C4-2B (cell line): Measurements from ENCODE around the gene CAMK2A.

Experiments
- H3K27ac ChIP-seq: fragments of 450-650 bp; 2 replicates; pipeline ENCODE4 v1.5.1; 2017
- ZFX ChIP-seq: fragments of 450-650 bp; IDR thresholded peaks from 2 replicates; pipeline ENCODE4 v1.6.1; 2017
- TF ChIP-seq, protein P1 (sequence below): fragments of 450-650 bp; conservative IDR thresholded peaks from 2 replicates; pipeline ENCODE4 v1.5.1; 2017; ENCODE audit warnings: mild to moderate bottlenecking

The CAMK2A gene

DNA sequence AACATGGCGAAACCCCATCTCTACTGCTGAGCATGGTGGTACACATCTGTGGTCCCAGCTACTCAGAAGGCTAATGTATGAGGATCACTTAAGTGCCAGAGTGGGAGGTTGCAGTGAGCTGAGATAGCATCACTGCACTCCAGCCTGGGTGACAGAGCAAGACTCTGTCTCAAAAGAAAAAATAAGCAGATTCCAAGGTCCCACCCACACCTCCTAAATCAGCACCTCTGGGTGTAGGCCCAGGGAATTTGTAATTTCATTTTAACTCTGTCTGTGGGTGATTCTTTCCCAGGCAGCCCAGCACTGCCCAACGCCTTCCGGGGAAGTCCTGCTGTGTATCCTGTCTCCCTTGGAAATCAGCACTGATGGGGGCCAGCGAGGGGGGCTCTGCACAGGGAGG, 12.5 kb downstream of the CAMK2A start:
- no peak for TF ChIP-seq ZFX
- TF ChIP-seq, protein P1, sequence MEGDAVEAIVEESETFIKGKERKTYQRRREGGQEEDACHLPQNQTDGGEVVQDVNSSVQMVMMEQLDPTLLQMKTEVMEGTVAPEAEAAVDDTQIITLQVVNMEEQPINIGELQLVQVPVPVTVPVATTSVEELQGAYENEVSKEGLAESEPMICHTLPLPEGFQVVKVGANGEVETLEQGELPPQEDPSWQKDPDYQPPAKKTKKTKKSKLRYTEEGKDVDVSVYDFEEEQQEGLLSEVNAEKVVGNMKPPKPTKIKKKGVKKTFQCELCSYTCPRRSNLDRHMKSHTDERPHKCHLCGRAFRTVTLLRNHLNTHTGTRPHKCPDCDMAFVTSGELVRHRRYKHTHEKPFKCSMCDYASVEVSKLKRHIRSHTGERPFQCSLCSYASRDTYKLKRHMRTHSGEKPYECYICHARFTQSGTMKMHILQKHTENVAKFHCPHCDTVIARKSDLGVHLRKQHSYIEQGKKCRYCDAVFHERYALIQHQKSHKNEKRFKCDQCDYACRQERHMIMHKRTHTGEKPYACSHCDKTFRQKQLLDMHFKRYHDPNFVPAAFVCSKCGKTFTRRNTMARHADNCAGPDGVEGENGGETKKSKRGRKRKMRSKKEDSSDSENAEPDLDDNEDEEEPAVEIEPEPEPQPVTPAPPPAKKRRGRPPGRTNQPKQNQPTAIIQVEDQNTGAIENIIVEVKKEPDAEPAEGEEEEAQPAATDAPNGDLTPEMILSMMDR = no peak
- H3K27ac ChIP-seq = no peak overlapping the region

DNA sequence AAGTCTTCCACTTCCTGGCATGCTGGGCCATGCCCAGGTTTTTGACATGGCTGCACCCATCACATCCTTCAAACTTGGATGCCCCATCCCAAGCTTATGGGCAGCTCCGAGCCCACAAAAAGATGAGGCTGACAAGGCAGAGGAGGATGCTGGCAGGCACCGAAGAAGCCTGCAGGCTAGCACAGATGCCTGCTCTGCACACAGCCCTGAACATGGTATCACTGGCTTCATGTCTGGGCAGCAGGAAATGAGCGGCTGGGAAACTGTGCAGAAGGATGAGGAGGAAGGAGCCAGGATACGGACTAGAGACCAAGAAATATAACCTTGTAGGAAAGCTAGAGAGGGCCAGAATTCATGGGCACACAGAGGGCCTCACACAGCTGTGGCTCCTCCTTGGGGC, 14.8 kb downstream of the CAMK2A start:
- TF ChIP-seq, protein P1 = no peak
- TF ChIP-seq ZFX = no peak
- H3K27ac ChIP-seq = no peak overlapping the region

- no peak for TF ChIP-seq ZFX
- TF ChIP-seq, protein P1 = no peak
These were observed 17.0 kb downstream of the CAMK2A start for GRCh38 chr5:150272531-150272930.

GRCh38 chr5:150271923-150272322, 17.6 kb downstream of the CAMK2A start:
- TF ChIP-seq ZFX = no peak
- TF ChIP-seq, protein P1 = no peak
- H3K27ac ChIP-seq = no peak overlapping the region

More at GRCh38 chr5:150272531-150272930, 17.0 kb downstream of the CAMK2A start:
- no peak overlapping the region for H3K27ac ChIP-seq

DNA sequence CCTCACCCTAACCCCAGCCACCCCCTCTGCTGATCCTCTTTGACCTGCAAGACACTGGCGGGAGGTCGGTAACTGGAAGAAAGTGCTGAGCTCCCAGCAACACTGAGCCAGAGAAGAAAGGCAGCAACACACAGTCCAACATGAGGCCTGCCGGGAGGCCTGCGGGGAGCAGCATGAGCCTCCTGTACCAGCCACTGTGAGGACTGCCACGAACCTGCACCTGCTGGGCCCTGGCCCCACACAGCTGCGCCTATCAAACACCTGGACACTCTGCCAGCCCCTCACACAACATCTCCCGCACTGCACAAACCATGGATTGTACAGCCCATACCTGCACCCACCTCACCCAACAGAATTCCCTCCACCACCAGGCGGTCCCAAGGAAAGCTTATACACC, 18.3 kb downstream of the CAMK2A start:
- no peak overlapping the region for H3K27ac ChIP-seq
- TF ChIP-seq, protein P1 = no peak
- TF ChIP-seq ZFX = no peak

DNA sequence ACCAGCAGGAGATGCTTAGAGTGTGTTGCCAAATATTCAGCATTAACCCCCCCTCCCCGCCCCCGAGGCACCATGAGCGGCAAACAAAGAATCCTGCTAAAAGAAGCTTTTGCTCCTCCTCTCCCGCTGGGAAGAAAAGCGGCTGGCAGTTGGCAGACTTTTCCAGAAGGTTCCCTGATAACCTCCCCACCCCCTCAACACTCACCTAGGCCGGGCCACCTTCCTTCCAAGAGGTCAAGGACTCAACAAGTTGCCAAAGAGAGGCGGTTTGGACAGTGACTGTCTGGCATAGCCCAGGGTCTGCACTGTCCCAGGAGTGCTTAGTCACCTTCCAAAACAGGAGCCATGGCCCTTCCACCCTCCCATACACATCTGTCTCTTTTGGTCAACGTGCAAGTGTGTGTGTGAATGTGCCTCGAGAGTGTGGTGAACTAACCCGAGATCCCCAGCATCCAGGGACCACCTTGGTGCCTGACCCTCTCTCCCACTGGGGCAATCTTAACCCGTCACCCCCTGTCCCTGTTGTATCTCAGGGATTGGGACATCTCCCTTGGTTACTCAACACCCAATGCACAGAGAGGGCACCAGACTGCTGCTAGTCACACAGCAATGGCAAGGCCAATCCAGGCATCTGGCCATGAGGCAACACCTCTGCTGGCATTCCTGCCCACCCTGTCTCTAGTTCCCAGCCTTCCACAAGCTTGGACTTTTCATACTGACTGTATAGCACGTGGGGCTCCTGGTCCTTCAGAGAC, 18.9 kb downstream of the CAMK2A start:
- TF ChIP-seq, protein P1 = no peak
- no peak for TF ChIP-seq ZFX
- no peak overlapping the region for H3K27ac ChIP-seq

- no peak overlapping the region for H3K27ac ChIP-seq
- TF ChIP-seq ZFX = no peak
- TF ChIP-seq, protein P1 = no peak
These were observed 22.7 kb downstream of the CAMK2A start for GRCh38 chr5:150266871-150267291.
